Endothelial cell of umbilical vein (primary cell): ENCODE data around the gene SOHLH1. TPM values are rescaled to one million over a fixed set of nuclear protein-coding genes. Genes with fewer than 3 reads are reported as not detected.

ENCODE experiments used
- BruUV-seq: library from RNA; stranded (reverse); fragments of 400-500 nt; replicated peaks from 2 replicates; lab custom pipeline; 2021; lab: Mats Ljungman, UMichigan
- CTCF ChIA-PET: fragments of 300-600, 350-600 bp; sonication (Branson Sonifier 250); formaldehyde crosslinking; loops from one replicate; lab custom pipeline; 2021; ENCODE audit warnings: antibody characterized with exemption, inconsistent platforms; lab: Charles Lee
- POLR2A ChIA-PET: fragments of 300-600, 350-600 bp; sonication (Branson Sonifier 250); formaldehyde crosslinking; loops from one replicate; lab custom pipeline; 2021; ENCODE audit warnings: antibody characterized with exemption, inconsistent platforms; lab: Charles Lee
- DNase-seq: peaks from one replicate; pipeline ENCODE4 v3.0.0-alpha.2; 2011; ENCODE audit warnings: low read depth, low spot score
- FAIRE-seq: peaks from 2 replicates; lab custom pipeline; 2011; peaks lifted over from hg19 to GRCh38; lab: Jason Lieb, UNC
- H2AFZ ChIP-seq: 2 replicates; pipeline ENCODE4 v1.6.0; 2012; ENCODE audit warnings: low read depth, low read length, control low read depth, inconsistent platforms
- H3K27ac ChIP-seq: 2 replicates; pipeline ENCODE4 v1.5.1; 2011; ENCODE audit warnings: low read depth, mild to moderate bottlenecking, control low read depth, low read length, moderate library complexity; ENCODE audit not compliant: insufficient read depth
- H3K27me3 ChIP-seq, 2 experiments: 2 replicates each; pipeline versions ENCODE4 v1.6.0 to v1.6.1; 2011; ENCODE audit warnings: low read length in 2 of 2, mixed read lengths in 1 of 2; ENCODE audit not compliant: control insufficient read depth in 2 of 2, insufficient read depth in 2 of 2
- H3K36me3 ChIP-seq, 2 experiments: 2 replicates in 1 of 2; 3 replicates in 1 of 2; pipeline ENCODE4 v1.5.1; 2011; ENCODE audit warnings: low read length in 2 of 2, mild to moderate bottlenecking in 1 of 2, moderate library complexity in 1 of 2; ENCODE audit not compliant: control insufficient read depth in 2 of 2, insufficient read depth in 2 of 2; ENCODE audit errors: extremely low read depth in 1 of 2
- H3K4me1 ChIP-seq: 3 replicates; pipeline ENCODE4 v1.5.1; 2011; ENCODE audit warnings: mild to moderate bottlenecking, low read length; ENCODE audit not compliant: control insufficient read depth, insufficient read depth; ENCODE audit errors: extremely low read depth
- H3K4me2 ChIP-seq: 2 replicates; pipeline ENCODE4 v1.6.1; 2011; ENCODE audit warnings: low read length, control low read depth, mixed read lengths; ENCODE audit not compliant: insufficient read depth
- H3K4me3 ChIP-seq, 3 experiments: fragments of 200-600 bp in 1 of 3; sonication (generic), shearing (Covaris generic) in 1 of 3; replicated peaks in 1 of 3; 2 replicates each; pipeline ENCODE4 v1.5.1; 2011 to 2016; ENCODE audit warnings: control low read depth in 3 of 3, low read length in 3 of 3, mild to moderate bottlenecking in 2 of 3, inconsistent platforms in 1 of 3, low read depth in 1 of 3, moderate library complexity in 1 of 3; ENCODE audit not compliant: insufficient read depth in 1 of 3
- H3K79me2 ChIP-seq: 2 replicates; pipeline ENCODE4 v1.6.0; 2012; ENCODE audit warnings: low read length, inconsistent platforms; ENCODE audit not compliant: control insufficient read depth, insufficient read depth
- H3K9ac ChIP-seq: replicated peaks from 2 replicates; pipeline ENCODE3; 2011; ENCODE audit warnings: low read length, control low read depth; ENCODE audit not compliant: insufficient read depth; ENCODE audit errors: extremely low read depth
- H3K9me1 ChIP-seq: replicated peaks from 3 replicates; pipeline ENCODE4 v1.6.0; 2011; ENCODE audit warnings: mild to moderate bottlenecking, low read length; ENCODE audit not compliant: control insufficient read depth, insufficient read depth; ENCODE audit errors: extremely low read depth
- H3K9me3 ChIP-seq: replicated peaks from 2 replicates; pipeline ENCODE4 v1.5.1; 2012; ENCODE audit warnings: low read length, inconsistent platforms; ENCODE audit not compliant: control insufficient read depth, insufficient read depth
- H4K20me1 ChIP-seq: replicated peaks from 2 replicates; pipeline ENCODE3; 2011; ENCODE audit warnings: mild to moderate bottlenecking, low read length; ENCODE audit not compliant: control insufficient read depth, insufficient read depth; ENCODE audit errors: extremely low read depth
- EZH2 ChIP-seq: IDR thresholded peaks from 2 replicates; pipeline ENCODE4 v1.6.1; 2012; ENCODE audit warnings: borderline replicate concordance, low read depth, mild to moderate bottlenecking, moderate library complexity, low read length, inconsistent platforms; ENCODE audit not compliant: severe bottlenecking
- FOS ChIP-seq: IDR thresholded peaks from 2 replicates; pipeline ENCODE4 v1.6.1; 2011; ENCODE audit warnings: mild to moderate bottlenecking, low read length, moderate library complexity, borderline replicate concordance; ENCODE audit not compliant: insufficient read depth
- GATA2 ChIP-seq: IDR thresholded peaks from 2 replicates; pipeline ENCODE4 v1.7.0; 2011; ENCODE audit warnings: low read depth, mild to moderate bottlenecking, moderate library complexity, mixed read lengths, low read length; ENCODE audit not compliant: insufficient read length, insufficient read depth
- JUN ChIP-seq: IDR thresholded peaks from 2 replicates; pipeline ENCODE4 v1.6.1; 2011; ENCODE audit warnings: borderline replicate concordance, low read depth; ENCODE audit not compliant: insufficient read length, insufficient read depth
- MYC ChIP-seq: IDR thresholded peaks from one replicate; pipeline ENCODE4 v1.6.1; 2011; ENCODE audit warnings: mild to moderate bottlenecking, low read depth, low read length
- POLR2A ChIP-seq: IDR thresholded peaks from 2 replicates; pipeline ENCODE4 v1.6.1; 2012; ENCODE audit warnings: low read depth, mild to moderate bottlenecking, control low read depth, low read length
- POLR2AphosphoS5 ChIP-seq: IDR thresholded peaks from 2 replicates; pipeline ENCODE4 v1.6.1; 2012; ENCODE audit warnings: low read depth, mild to moderate bottlenecking, control low read depth, low read length, moderate library complexity; ENCODE audit not compliant: insufficient read depth
- dilution Hi-C: fragments of 300-500 bp; cut with MboI; formaldehyde crosslinking; loops from one replicate; pipeline ENCODE4 v1.15.0; 2019; ENCODE audit warnings: low sequenced_read_pairs; ENCODE audit not compliant: extremely low pct_ligation_motif_present
- intact Hi-C: fragments of 100-400 bp; cut with micrococcal nuclease; formaldehyde crosslinking; loops from one replicate; pipeline ENCODE4 v1.10.0; 2022
- polyA plus RNA-seq, 4 experiments: library from polyadenylated mRNA; depleted of rRNA in 3 of 4; stranded (reverse) in 3 of 4; unstranded in 1 of 4; fragments of >200 nt; gene quantifications; 2 replicates each; pipeline versions ENCODE4 v1.2.1 to v1.2.3, GENCODE V29; 2011 to 2012; ENCODE audit warnings: missing spikeins in 1 of 4
- total RNA-seq: library from RNA; stranded (reverse); gene quantifications from 2 replicates; pipeline ENCODE4 v1.2.3, GENCODE V29; 2021
- TF ChIP-seq, protein P1 (sequence below): IDR thresholded peaks from 2 replicates; pipeline ENCODE4 v1.6.1; 2011; ENCODE audit not compliant: insufficient read depth, insufficient read length
- TF ChIP-seq, protein P2 (sequence below), 2 donors: IDR thresholded peaks; 1 replicate in 1 of 2; 2 replicates in 1 of 2; pipeline ENCODE4 v1.5.1; 2011; ENCODE audit warnings: low read length in 2 of 2, mild to moderate bottlenecking in 2 of 2, moderate library complexity in 2 of 2, control low read depth in 1 of 2, inconsistent platforms in 1 of 2, low read depth in 1 of 2; ENCODE audit not compliant: insufficient read depth in 1 of 2; ENCODE audit errors: extremely low read depth in 1 of 2

The SOHLH1 gene
- total and polyA plus RNA-seq, 2 donors (not counting 3 experiments of a cell fraction or from before 2014, with no cell fraction given): not detected

DNA sequence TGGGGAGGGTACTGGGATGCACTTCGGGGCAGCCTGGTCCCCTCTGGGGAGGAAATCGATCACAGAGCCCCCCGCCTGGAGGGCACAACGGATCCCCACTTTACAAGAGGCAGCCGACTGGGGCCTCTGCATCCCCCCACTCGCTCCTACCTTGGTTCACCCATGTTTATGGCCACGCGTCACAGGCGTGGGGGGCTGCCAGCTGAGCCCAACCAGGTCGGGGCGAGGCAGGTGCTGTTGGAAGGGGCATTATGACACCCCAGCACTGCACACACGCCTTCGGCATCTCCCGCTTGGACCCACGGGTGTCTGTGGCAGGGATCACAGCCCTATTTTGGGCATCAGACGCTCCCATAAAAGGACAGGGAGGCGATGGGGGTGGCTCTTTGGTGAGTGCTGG lies 14.6 kb downstream of the SOHLH1 start:
- dilution Hi-C loops: no loop called here
- H3K9ac ChIP-seq: no peak overlapping the region
- no peak for FAIRE-seq
- POLR2A ChIA-PET: no interaction called here
- TF ChIP-seq JUN (no peak), POLR2AphosphoS5 (no peak), POLR2A (no peak), MYC (no peak), FOS (no peak), GATA2 (no peak), EZH2 (no peak)
- TF ChIP-seq, protein P1, sequence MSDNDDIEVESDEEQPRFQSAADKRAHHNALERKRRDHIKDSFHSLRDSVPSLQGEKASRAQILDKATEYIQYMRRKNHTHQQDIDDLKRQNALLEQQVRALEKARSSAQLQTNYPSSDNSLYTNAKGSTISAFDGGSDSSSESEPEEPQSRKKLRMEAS: no peak
- TF ChIP-seq, protein P2, sequence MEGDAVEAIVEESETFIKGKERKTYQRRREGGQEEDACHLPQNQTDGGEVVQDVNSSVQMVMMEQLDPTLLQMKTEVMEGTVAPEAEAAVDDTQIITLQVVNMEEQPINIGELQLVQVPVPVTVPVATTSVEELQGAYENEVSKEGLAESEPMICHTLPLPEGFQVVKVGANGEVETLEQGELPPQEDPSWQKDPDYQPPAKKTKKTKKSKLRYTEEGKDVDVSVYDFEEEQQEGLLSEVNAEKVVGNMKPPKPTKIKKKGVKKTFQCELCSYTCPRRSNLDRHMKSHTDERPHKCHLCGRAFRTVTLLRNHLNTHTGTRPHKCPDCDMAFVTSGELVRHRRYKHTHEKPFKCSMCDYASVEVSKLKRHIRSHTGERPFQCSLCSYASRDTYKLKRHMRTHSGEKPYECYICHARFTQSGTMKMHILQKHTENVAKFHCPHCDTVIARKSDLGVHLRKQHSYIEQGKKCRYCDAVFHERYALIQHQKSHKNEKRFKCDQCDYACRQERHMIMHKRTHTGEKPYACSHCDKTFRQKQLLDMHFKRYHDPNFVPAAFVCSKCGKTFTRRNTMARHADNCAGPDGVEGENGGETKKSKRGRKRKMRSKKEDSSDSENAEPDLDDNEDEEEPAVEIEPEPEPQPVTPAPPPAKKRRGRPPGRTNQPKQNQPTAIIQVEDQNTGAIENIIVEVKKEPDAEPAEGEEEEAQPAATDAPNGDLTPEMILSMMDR (IDR thresholded peaks at IDR 0.05; ENCODE audit: extremely low read depth in 1 of 2, insufficient read depth in 1 of 2, low read depth in 1 of 2, low read length in 2 of 2): no peak
- H2AFZ ChIP-seq: no peak overlapping the region
- H3K9me3 ChIP-seq: no peaks in the 10 kb centered on the region
- no TSS peak for BruUV-seq
- H3K9me1 ChIP-seq: no peaks in the 10 kb centered on the region
- no peaks in the 10 kb centered on the region for H4K20me1 ChIP-seq
- H3K4me1 ChIP-seq: no peaks in the 10 kb centered on the region
- no peak overlapping the region for H3K27ac ChIP-seq
- intact Hi-C loops: no loop called here
- H3K4me2 ChIP-seq: no peak overlapping the region
- DNase-seq: no peak
- H3K36me3 ChIP-seq: no peaks in the 10 kb centered on the region
- no peaks in the 10 kb centered on the region for H3K27me3 ChIP-seq
- no peaks in the 10 kb centered on the region for H3K79me2 ChIP-seq
- CTCF ChIA-PET: no interaction called here
- H3K4me3 ChIP-seq: no peak overlapping the region
